GM12878 (cell line): Measurements from ENCODE around the gene SP100. TPM values are rescaled to one million over a fixed set of nuclear protein-coding genes. Genes with fewer than 3 reads are reported as not detected.

Source experiments
- BCL11A ChIP-seq: IDR thresholded peaks from 2 replicates; pipeline ENCODE4 v1.6.1; 2011; ENCODE audit warnings: low read depth, low read length
- BRCA1 ChIP-seq: IDR thresholded peaks from 2 replicates; pipeline ENCODE4 v1.6.1; 2011; ENCODE audit warnings: low read depth, low read length, improper control_type of control experiment
- CBFB ChIP-seq: IDR thresholded peaks from 2 replicates; pipeline ENCODE4 v1.6.1; 2016; ENCODE audit warnings: antibody characterized with exemption, low read depth
- CBX5 ChIP-seq: sonication (generic); IDR thresholded peaks from 2 replicates; pipeline ENCODE4 v1.6.1; 2016; ENCODE audit warnings: low read depth, moderate library complexity, mild to moderate bottlenecking, inconsistent platforms
- CHD4 ChIP-seq: fragments of 200-600 bp; sonication (generic); IDR thresholded peaks from 2 replicates; pipeline ENCODE4 v1.6.1; 2016; ENCODE audit warnings: mild to moderate bottlenecking
- E4F1 ChIP-seq: fragments of 450-650 bp; IDR thresholded peaks from 2 replicates; pipeline ENCODE4 v1.6.1; 2018; ENCODE audit warnings: borderline replicate concordance, mild to moderate bottlenecking; ENCODE audit not compliant: partially characterized antibody
- EED ChIP-seq: sonication (generic); IDR thresholded peaks from 2 replicates; pipeline ENCODE4 v1.6.1; 2016; ENCODE audit warnings: antibody characterized with exemption, low read depth
- ESRRA ChIP-seq: IDR thresholded peaks from 2 replicates; pipeline ENCODE4 v1.6.1; 2012; ENCODE audit warnings: mild to moderate bottlenecking, low read length, improper control_type of control experiment
- JUNB ChIP-seq: IDR thresholded peaks from 2 replicates; pipeline ENCODE4 v1.6.1; 2016; ENCODE audit warnings: antibody characterized with exemption, mild to moderate bottlenecking
- JUND ChIP-seq: IDR thresholded peaks from 2 replicates; pipeline ENCODE4 v1.6.1; 2012; ENCODE audit warnings: low read depth, mild to moderate bottlenecking, low read length, improper control_type of control experiment, moderate library complexity
- MAX ChIP-seq: IDR thresholded peaks from 2 replicates; pipeline ENCODE4 v1.6.1; 2012; ENCODE audit warnings: low read depth, low read length, improper control_type of control experiment
- MTA2 ChIP-seq: fragments of 450-650 bp; IDR thresholded peaks from 2 replicates; pipeline ENCODE4 v1.6.1; 2016; ENCODE audit warnings: low read depth, mild to moderate bottlenecking, moderate library complexity
- MYC ChIP-seq: IDR thresholded peaks from 2 replicates; pipeline ENCODE4 v1.6.1; 2011; ENCODE audit warnings: mild to moderate bottlenecking, low read length, moderate library complexity, inconsistent platforms; ENCODE audit not compliant: insufficient read depth, insufficient replicate concordance, insufficient read length, severe bottlenecking
- NR2C1 ChIP-seq: fragments of 450-650 bp; IDR thresholded peaks from 2 replicates; pipeline ENCODE4 v1.6.1; 2017; ENCODE audit warnings: antibody characterized with exemption, mild to moderate bottlenecking, moderate library complexity
- NR2F1 ChIP-seq: fragments of 450-650 bp; conservative IDR thresholded peaks from 2 replicates; pipeline ENCODE4 v1.6.1; 2017; ENCODE audit warnings: mild to moderate bottlenecking
- PBX3 ChIP-seq: IDR thresholded peaks from 2 replicates; pipeline ENCODE4 v1.6.1; 2011; ENCODE audit warnings: mild to moderate bottlenecking, low read depth, low read length, moderate library complexity; ENCODE audit not compliant: insufficient replicate concordance
- RAD51 ChIP-seq: fragments of 450-650 bp; IDR thresholded peaks from 2 replicates; pipeline ENCODE4 v1.6.1; 2016; ENCODE audit warnings: moderate library complexity, mild to moderate bottlenecking, inconsistent platforms
- SIX5 ChIP-seq: IDR thresholded peaks from 2 replicates; pipeline ENCODE4 v1.6.1; 2011; ENCODE audit warnings: mild to moderate bottlenecking, low read depth, low read length, moderate library complexity; ENCODE audit not compliant: severe bottlenecking
- SREBF1 ChIP-seq: IDR thresholded peaks from 2 replicates; pipeline ENCODE4 v1.6.1; 2012; ENCODE audit warnings: mild to moderate bottlenecking, low read length
- SUPT20H ChIP-seq: IDR thresholded peaks from 2 replicates; pipeline ENCODE4 v1.6.1; 2011; ENCODE audit warnings: low read depth, mild to moderate bottlenecking, low read length, moderate library complexity, borderline replicate concordance; ENCODE audit not compliant: control insufficient read depth
- WRNIP1 ChIP-seq: IDR thresholded peaks from 2 replicates; pipeline ENCODE4 v1.6.1; 2011; ENCODE audit warnings: low read depth, low read length, improper control_type of control experiment, borderline replicate concordance
- polyA plus RNA-seq, 11 experiments: library from polyadenylated mRNA; depleted of rRNA in 4 of 11; unstranded in 6 of 11; stranded (reverse) in 5 of 11; fragments of >200 nt; fragmentation: Nextera tagmentation in 4 of 11; fragmentation: Illumina TruSeq in 1 of 11; extraction: Ambion mirVana in 4 of 11; extraction: Trizol in 1 of 11; gene quantifications; 1 replicate in 1 of 11; 2 replicates in 10 of 11; pipeline versions ENCODE4 v1.2.1 to v1.2.3, GENCODE V29; 2011 to 2016; ENCODE audit warnings: inconsistent platforms in 2 of 11, missing spikeins in 2 of 11, low read depth in 1 of 11
- total RNA-seq, 4 experiments: library from RNA; depleted of rRNA in 3 of 4; stranded (reverse); fragments of >200 nt in 3 of 4; fragmentation: Illumina TruSeq in 1 of 4; extraction: Trizol in 1 of 4; gene quantifications; 2 replicates each; pipeline versions ENCODE4 v1.2.1 to v1.2.3, GENCODE V29; 2013 to 2021
- TF ChIP-seq, protein P1 (sequence below): fragments of 450-650 bp; formaldehyde crosslinking; IDR thresholded peaks from 2 replicates; pipeline ENCODE4 v1.4.0; 2022; ENCODE audit warnings: mild to moderate bottlenecking, moderate library complexity

SP100 gene
- total and polyA plus RNA-seq, 10 of the 15 experiments (the other 5 are each of a cell fraction or from before 2014, with no cell fraction given), result 109 to 239 (median 180) TPM

DNA sequence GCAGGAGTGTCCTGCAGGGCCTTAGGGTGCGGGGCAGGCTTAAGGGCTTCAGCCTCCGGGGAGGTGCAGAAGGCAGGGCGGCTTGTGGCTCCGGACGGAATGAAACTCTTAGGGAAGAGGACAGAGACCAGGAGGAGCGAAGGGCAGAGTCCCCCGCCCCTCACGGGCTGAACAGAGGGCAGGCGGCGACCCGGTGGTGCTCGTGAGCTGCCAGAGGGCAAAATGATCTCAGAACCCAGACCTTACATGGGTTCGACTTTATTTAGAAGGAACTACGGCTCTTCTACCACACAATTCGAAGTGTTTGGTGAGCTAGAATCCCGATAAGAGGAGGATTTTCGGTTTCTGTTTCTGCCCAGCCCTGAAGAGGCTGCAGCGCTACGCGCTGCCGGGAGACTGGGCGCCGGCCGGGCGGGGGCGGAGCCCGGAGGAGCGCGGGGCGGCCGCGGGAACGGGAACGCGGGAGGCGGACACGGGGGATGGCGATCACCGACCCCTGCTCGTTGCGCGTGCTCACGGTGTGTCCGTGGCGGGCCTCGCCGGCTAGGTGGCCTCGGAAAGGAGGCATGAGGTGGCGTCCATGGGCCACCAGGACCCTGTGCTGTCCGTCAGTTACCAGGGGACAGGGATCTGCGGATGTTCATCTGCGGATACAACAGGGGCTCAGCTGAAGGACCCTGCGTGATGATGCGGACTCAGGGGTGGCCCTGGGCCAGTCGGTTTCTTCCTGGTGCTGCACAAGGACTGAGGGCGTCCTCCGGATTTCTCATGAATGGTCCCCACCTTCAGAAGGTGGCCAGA, 4.2 kb upstream of the SP100 start (continued):
- no peak for TF ChIP-seq SREBF1
- TF ChIP-seq E4F1, result no peak
- no peak for TF ChIP-seq PBX3
- TF ChIP-seq ESRRA, result no peak
- TF ChIP-seq MYC, result no peak
- TF ChIP-seq NR2F1, result no peak
- TF ChIP-seq CHD4, result no peak
- no peak for TF ChIP-seq NR2C1
- no peak for TF ChIP-seq CBX5
- no peak for TF ChIP-seq RAD51
- no peak for TF ChIP-seq MAX
- no peak for TF ChIP-seq JUND
- no peak for TF ChIP-seq CBFB
- no peak for TF ChIP-seq MTA2
- no peak for TF ChIP-seq WRNIP1
- no peak for TF ChIP-seq SIX5
- no peak for TF ChIP-seq JUNB
- TF ChIP-seq EED, result no peak
- no peak for TF ChIP-seq SUPT20H
- TF ChIP-seq, protein P1, sequence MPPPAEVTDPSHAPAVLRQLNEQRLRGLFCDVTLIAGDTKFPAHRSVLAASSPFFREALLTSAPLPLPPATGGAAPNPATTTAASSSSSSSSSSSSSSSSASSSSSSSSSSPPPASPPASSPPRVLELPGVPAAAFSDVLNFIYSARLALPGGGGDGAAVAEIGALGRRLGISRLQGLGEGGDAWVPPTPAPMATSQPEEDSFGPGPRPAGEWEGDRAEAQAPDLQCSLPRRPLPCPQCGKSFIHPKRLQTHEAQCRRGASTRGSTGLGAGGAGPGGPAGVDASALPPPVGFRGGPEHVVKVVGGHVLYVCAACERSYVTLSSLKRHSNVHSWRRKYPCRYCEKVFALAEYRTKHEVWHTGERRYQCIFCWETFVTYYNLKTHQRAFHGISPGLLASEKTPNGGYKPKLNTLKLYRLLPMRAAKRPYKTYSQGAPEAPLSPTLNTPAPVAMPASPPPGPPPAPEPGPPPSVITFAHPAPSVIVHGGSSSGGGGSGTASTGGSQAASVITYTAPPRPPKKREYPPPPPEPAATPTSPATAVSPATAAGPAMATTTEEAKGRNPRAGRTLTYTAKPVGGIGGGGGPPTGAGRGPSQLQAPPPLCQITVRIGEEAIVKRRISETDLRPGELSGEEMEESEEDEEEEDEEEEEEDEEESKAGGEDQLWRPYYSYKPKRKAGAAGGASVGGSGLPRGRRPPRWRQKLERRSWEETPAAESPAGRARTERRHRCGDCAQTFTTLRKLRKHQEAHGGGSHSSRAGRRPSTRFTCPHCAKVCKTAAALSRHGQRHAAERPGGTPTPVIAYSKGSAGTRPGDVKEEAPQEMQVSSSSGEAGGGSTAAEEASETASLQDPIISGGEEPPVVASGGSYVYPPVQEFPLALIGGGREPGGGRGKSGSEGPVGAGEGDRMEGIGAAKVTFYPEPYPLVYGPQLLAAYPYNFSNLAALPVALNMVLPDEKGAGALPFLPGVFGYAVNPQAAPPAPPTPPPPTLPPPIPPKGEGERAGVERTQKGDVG (CRISPR knock-in tag), result no peak
- TF ChIP-seq BCL11A, result no peak
- no peak for TF ChIP-seq BRCA1
